ENCODE measurements around the gene PARD3. TPM values are rescaled to one million over a fixed set of nuclear protein-coding genes. Genes with fewer than 3 reads are reported as not detected.
"Not testable (repeated sequence)": the region's sequence is repeated elsewhere in the genome, so short reads cannot be mapped to it uniquely, and the experiment has no call there.

The PARD3 gene
- total RNA-seq, 1 experiment from 2014 or later: 57.4 TPM

DNA sequence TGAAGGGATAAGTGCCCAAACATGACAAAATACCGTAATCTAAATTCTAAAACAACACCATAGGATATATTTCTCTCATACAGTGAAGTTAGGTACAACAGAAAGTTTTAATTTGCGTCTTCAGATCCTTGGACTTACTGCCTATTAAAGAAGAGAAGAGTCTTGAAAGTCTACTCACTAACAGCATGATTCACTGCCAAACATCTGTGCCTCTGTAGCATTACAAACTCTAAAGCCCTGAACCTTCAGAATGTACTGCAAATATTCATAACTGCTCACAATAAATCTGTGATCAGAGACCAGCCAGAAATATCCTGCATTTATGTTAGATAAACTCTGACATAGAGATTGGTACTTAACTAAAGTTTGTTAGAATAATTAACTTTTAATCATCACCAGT, 365.3 kb downstream of the PARD3 start:
- no peak for TF ChIP-seq EZH2 (IDR thresholded peaks at IDR 0.05; ENCODE audit: low read depth)
- TF ChIP-seq, protein P1, sequence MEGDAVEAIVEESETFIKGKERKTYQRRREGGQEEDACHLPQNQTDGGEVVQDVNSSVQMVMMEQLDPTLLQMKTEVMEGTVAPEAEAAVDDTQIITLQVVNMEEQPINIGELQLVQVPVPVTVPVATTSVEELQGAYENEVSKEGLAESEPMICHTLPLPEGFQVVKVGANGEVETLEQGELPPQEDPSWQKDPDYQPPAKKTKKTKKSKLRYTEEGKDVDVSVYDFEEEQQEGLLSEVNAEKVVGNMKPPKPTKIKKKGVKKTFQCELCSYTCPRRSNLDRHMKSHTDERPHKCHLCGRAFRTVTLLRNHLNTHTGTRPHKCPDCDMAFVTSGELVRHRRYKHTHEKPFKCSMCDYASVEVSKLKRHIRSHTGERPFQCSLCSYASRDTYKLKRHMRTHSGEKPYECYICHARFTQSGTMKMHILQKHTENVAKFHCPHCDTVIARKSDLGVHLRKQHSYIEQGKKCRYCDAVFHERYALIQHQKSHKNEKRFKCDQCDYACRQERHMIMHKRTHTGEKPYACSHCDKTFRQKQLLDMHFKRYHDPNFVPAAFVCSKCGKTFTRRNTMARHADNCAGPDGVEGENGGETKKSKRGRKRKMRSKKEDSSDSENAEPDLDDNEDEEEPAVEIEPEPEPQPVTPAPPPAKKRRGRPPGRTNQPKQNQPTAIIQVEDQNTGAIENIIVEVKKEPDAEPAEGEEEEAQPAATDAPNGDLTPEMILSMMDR (conservative IDR thresholded peaks at IDR 0.05): no peak
- no peaks in the 10 kb centered on the region for H3K4me1 ChIP-seq (replicated peaks; ENCODE audit: insufficient read depth)
- peaks cover 3% of the 10 kb centered on the region; the same call in 1 of the 2 replicates for H3F3A ChIP-seq (ENCODE audit: insufficient read depth, low read depth)
- H3K27ac ChIP-seq: no peak overlapping the region
- no peaks in the 10 kb centered on the region for H3K27me3 ChIP-seq (ENCODE audit: insufficient read depth, low read depth)
- POLR2A ChIA-PET (ENCODE audit: unreplicated experiment): no interaction called here
- no peak overlapping the region for H3K4me3 ChIP-seq
- H3K9me2 ChIP-seq (ENCODE audit: insufficient read depth): no peaks in the 10 kb centered on the region
- CTCF ChIA-PET: no interaction called here
- BruUV-seq (replicated peaks): no TSS peak
- no peak overlapping the region for H3K4me2 ChIP-seq
- H4K20me1 ChIP-seq (ENCODE audit: insufficient read depth): no peaks in the 10 kb centered on the region; the same call in 1 of the 2 replicates
- intact Hi-C loops (cut with micrococcal nuclease; ENCODE audit: unreplicated experiment): no loop called here
- no peaks in the 10 kb centered on the region for H3K36me3 ChIP-seq (ENCODE audit: low read depth)
- DNase-seq: no peak
- H2AFZ ChIP-seq: no peak overlapping the region
- H3K9me3 ChIP-seq (ENCODE audit: insufficient read depth, low read depth): no peaks in the 10 kb centered on the region
- H3K79me2 ChIP-seq (ENCODE audit: low read depth): no peaks in the 10 kb centered on the region

DNA sequence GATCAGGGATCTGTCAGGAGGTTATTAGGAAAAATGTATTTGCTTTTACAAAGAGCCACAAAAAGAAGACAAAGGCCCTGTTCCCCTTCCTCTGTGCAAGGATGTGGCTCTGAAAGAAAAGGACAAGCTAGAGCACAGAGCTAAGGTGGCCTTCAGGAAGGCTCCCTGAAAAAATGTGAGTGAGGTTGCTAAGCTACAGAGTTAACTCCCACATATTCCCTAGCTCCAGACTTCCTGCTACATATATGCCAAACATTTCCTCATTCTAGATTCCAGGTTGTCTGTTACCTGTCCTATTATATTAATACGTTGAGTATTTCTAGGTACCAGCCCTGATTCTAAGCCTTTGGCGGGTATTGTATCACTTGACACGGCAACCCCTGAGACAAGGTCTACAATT, 369.0 kb downstream of the PARD3 start:
- H2AFZ ChIP-seq: no peak overlapping the region
- H4K20me1 ChIP-seq (ENCODE audit: insufficient read depth): no peaks in the 10 kb centered on the region; the same call in 1 of the 2 replicates
- DNase-seq: no peak
- no peaks in the 10 kb centered on the region for H3K9me3 ChIP-seq (ENCODE audit: insufficient read depth, low read depth)
- TF ChIP-seq, protein P1 (conservative IDR thresholded peaks at IDR 0.05): no peak
- TF ChIP-seq EZH2 (IDR thresholded peaks at IDR 0.05; ENCODE audit: low read depth): no peak
- ChIA-PET CTCF (no interaction called here), POLR2A (ENCODE audit: unreplicated experiment) (interaction anchor here (0.6 to 0.7 kb wide), 2 partner anchors 98 to 1423 kb away, joined by 5 to 7 read pairs; no protein-coding TSS in a partner anchor)
- H3F3A ChIP-seq (ENCODE audit: insufficient read depth, low read depth): no peaks in the 10 kb centered on the region
- no peak overlapping the region for H3K27ac ChIP-seq
- intact Hi-C loops (cut with micrococcal nuclease; ENCODE audit: unreplicated experiment): no loop called here
- no peaks in the 10 kb centered on the region for H3K27me3 ChIP-seq (ENCODE audit: insufficient read depth, low read depth)
- no TSS peak for BruUV-seq (replicated peaks)
- H3K4me3 ChIP-seq: no peak overlapping the region
- no peaks in the 10 kb centered on the region for H3K79me2 ChIP-seq (ENCODE audit: low read depth)
- H3K9me2 ChIP-seq (ENCODE audit: insufficient read depth): no peaks in the 10 kb centered on the region
- no peaks in the 10 kb centered on the region for H3K4me1 ChIP-seq (replicated peaks; ENCODE audit: insufficient read depth)
- no peak overlapping the region for H3K4me2 ChIP-seq
- H3K36me3 ChIP-seq (ENCODE audit: low read depth): no peaks in the 10 kb centered on the region

DNA sequence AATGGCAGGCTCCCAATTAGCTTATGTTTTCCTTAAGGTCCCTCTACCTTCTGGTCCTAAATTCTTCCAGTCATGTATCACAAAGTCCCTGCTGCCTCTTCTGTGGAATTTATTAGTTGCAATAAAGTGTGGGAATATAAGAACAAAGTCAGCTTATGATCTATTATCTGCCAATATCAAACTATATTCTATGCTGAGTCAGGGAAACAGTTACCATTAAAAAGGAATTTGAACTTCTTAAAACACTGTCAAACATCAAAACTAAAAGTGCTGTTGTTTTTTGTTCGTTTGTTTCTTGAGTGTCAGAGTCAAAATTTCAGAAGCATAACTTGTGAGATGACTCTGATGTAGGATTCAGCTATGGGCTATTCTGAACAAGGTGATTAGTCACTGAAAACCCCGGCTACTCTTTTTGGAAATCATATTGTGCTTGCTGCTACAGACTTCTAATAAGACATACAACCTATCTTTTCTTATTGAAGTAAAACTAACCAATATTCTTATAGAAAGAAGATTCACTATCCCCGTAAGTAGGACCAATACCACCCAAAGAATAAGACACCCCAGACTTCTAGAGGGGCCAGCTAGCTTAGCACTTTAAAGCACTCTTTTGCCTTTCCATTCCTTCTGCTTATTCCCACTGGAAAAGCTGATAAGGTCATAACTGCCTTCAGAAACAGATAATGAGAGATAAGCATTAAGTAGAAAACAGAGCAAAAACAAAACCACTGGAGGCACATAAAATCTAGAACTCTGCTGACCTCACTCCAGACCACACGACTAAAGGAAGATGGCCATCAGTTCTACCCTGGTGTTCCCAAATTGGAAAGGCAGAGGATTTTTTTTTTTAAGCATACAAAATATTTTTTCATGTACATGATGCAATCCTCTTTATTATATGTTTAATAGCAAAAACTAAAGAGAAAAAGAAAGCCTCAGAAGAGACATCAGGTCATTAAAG, 370.6 kb downstream of the PARD3 start:
- no peak overlapping the region for H3K4me2 ChIP-seq
- no TSS peak for BruUV-seq (replicated peaks)
- TF ChIP-seq, protein P1 (conservative IDR thresholded peaks at IDR 0.05): no peak
- TF ChIP-seq EZH2 (IDR thresholded peaks at IDR 0.05; ENCODE audit: low read depth): no peak
- H4K20me1 ChIP-seq (ENCODE audit: insufficient read depth): no peaks in the 10 kb centered on the region
- POLR2A ChIA-PET (ENCODE audit: unreplicated experiment): no interaction called here
- H3K27me3 ChIP-seq (ENCODE audit: insufficient read depth, low read depth): no peaks in the 10 kb centered on the region
- no peaks in the 10 kb centered on the region for H3K9me3 ChIP-seq (ENCODE audit: insufficient read depth, low read depth)
- H3K79me2 ChIP-seq (ENCODE audit: low read depth): no peaks in the 10 kb centered on the region
- no peaks in the 10 kb centered on the region for H3K36me3 ChIP-seq (ENCODE audit: low read depth)
- H2AFZ ChIP-seq: no peak overlapping the region
- no peaks in the 10 kb centered on the region for H3F3A ChIP-seq (ENCODE audit: insufficient read depth, low read depth)
- H3K4me1 ChIP-seq (replicated peaks; ENCODE audit: insufficient read depth): no peaks in the 10 kb centered on the region
- no peaks in the 10 kb centered on the region for H3K9me2 ChIP-seq (ENCODE audit: insufficient read depth)
- no peak overlapping the region for H3K4me3 ChIP-seq
- CTCF ChIA-PET: no interaction called here
- no peak overlapping the region for H3K27ac ChIP-seq
- intact Hi-C loops (cut with micrococcal nuclease; ENCODE audit: unreplicated experiment): no loop called here
- DNase-seq: no peak

DNA sequence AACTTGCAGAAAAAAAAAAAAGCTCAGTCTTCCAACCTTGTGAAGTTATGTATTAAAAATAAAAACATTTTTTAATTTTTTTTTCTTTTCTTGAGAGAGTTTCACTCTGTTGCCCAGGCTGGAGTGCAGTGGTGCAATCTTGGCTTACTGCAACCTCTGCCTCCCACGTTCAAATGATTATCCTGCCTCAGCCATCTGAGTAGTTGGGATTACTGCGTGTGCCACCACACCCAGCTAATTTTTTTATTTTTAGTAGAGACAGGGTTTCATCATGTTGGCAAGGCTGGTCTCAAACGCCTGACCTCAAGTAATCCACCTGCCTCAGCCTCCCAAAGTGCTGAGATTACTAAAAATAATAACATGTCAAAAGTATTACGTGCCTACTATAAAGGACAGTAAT, 375.7 kb downstream of the PARD3 start:
- H3K9me3 ChIP-seq (ENCODE audit: insufficient read depth, low read depth); H3K4me1 ChIP-seq (replicated peaks; ENCODE audit: insufficient read depth); POLR2A ChIA-PET (ENCODE audit: unreplicated experiment); DNase-seq; H3K27ac ChIP-seq; H2AFZ ChIP-seq; H3F3A ChIP-seq (ENCODE audit: insufficient read depth, low read depth); intact Hi-C loops (cut with micrococcal nuclease; ENCODE audit: unreplicated experiment); H3K36me3 ChIP-seq (ENCODE audit: low read depth); H3K79me2 ChIP-seq (ENCODE audit: low read depth); BruUV-seq (replicated peaks); H3K4me2 ChIP-seq; H4K20me1 ChIP-seq (ENCODE audit: insufficient read depth); H3K4me3 ChIP-seq; H3K27me3 ChIP-seq (ENCODE audit: insufficient read depth, low read depth); H3K9me2 ChIP-seq (ENCODE audit: insufficient read depth): not testable (repeated sequence)
- CTCF ChIA-PET: interaction anchor here (0.6 kb wide), 1 partner anchor 104 kb away, joined by 3 read pairs; no protein-coding TSS in a partner anchor
